Common myeloid progenitor, CD34-positive (primary cell): ENCODE results near the gene ATP8B3.

Experiments
- CTCF ChIA-PET: fragments of 350-600 bp; sonication (Branson Sonifier 250); formaldehyde crosslinking; loops from one replicate; lab custom pipeline; 2021; ENCODE audit warnings: antibody characterized with exemption; lab: Charles Lee
- POLR2A ChIA-PET: fragments of 350-600 bp; sonication (Branson Sonifier 250); formaldehyde crosslinking; loops from one replicate; lab custom pipeline; 2021; ENCODE audit warnings: antibody characterized with exemption; lab: Charles Lee
- DNase-seq, 3 donors: peaks; one replicate each; pipeline versions ENCODE4 v3.0.0 to v3.0.0-alpha.2; 2013
- H3K27ac ChIP-seq, 2 experiments: 1 replicate in 1 of 2; 2 replicates in 1 of 2; pipeline ENCODE4 v1.7.0; 2013; ENCODE audit warnings: inconsistent platforms in 2 of 2, low read length in 2 of 2, mild to moderate bottlenecking in 2 of 2, low read depth in 1 of 2, moderate library complexity in 1 of 2; ENCODE audit not compliant: severe bottlenecking in 2 of 2, insufficient read depth in 1 of 2, poor library complexity in 1 of 2
- H3K27me3 ChIP-seq, 5 experiments: replicated peaks in 2 of 5; 1 replicate in 3 of 5; 2 replicates in 2 of 5; pipeline versions ENCODE4 v1.6.1 to v1.7.0; 2013; ENCODE audit warnings: low read length in 4 of 5, mild to moderate bottlenecking in 2 of 5, moderate library complexity in 2 of 5, inconsistent platforms in 1 of 5; ENCODE audit not compliant: insufficient read depth in 5 of 5, control insufficient read depth in 4 of 5
- H3K36me3 ChIP-seq, 4 experiments: 1 replicate in 2 of 4; 2 replicates in 2 of 4; pipeline versions ENCODE4 v1.6.1 to v1.7.0; 2013; ENCODE audit warnings: low read length in 3 of 4, control low read depth in 1 of 4, mild to moderate bottlenecking in 1 of 4; ENCODE audit not compliant: control insufficient read depth in 4 of 4, insufficient read depth in 4 of 4
- H3K4me1 ChIP-seq, 4 experiments: 1 replicate in 3 of 4; 2 replicates in 1 of 4; pipeline versions ENCODE4 v1.6.1 to v1.7.1; 2013; ENCODE audit warnings: low read length in 3 of 4, mild to moderate bottlenecking in 3 of 4, control low read depth in 1 of 4, inconsistent platforms in 1 of 4, moderate library complexity in 1 of 4; ENCODE audit not compliant: control insufficient read depth in 4 of 4, insufficient read depth in 4 of 4; ENCODE audit errors: control extremely low read depth in 1 of 4
- H3K4me3 ChIP-seq, 7 experiments: 1 replicate in 4 of 7; 2 replicates in 3 of 7; pipeline versions ENCODE4 v1.5.1 to v1.7.0; 2013; ENCODE audit warnings: mild to moderate bottlenecking in 7 of 7, low read length in 6 of 7, moderate library complexity in 6 of 7, inconsistent platforms in 2 of 7, low read depth in 2 of 7, control low read depth in 1 of 7; ENCODE audit not compliant: insufficient read depth in 4 of 7, control insufficient read depth in 1 of 7; ENCODE audit errors: extremely low read depth in 1 of 7
- H3K9me3 ChIP-seq, 5 experiments: 1 replicate in 4 of 5; 2 replicates in 1 of 5; pipeline versions ENCODE4 v1.6.1 to v1.7.1; 2013; ENCODE audit warnings: low read length in 4 of 5, mild to moderate bottlenecking in 2 of 5, inconsistent platforms in 1 of 5, low read depth in 1 of 5, moderate library complexity in 1 of 5; ENCODE audit not compliant: control insufficient read depth in 4 of 5, insufficient read depth in 2 of 5; ENCODE audit errors: control extremely low read depth in 1 of 5
- WGBS: methylation state at CpG from one replicate; pipeline ENCODE4 v1.1.5; 2013; ENCODE audit not compliant: insufficient coverage; 5-methylcytosine and 5-hydroxymethylcytosine counted together

Gene ATP8B3

GRCh38 chr19:1823539-1824251 lies 11.6 kb upstream of the ATP8B3 start:
- CTCF ChIA-PET: interaction anchor here (0.9 to 8.0 kb wide), 4 partner anchors 9 to 31 kb away, joined by 3 to 80 read pairs (median 8); no protein-coding TSS in a partner anchor

GRCh38 chr19:1823020-1823419 lies 10.9 kb upstream of the ATP8B3 start:
- POLR2A ChIA-PET: no interaction called here
- CTCF ChIA-PET: interaction anchor here (1.1 to 8.0 kb wide), 2 partner anchors 17 to 30 kb away, joined by 3 to 80 read pairs; no protein-coding TSS in a partner anchor
- Histone ChIP-seq H3K27ac (no peak overlapping the region), H3K9me3 (no peaks in the 10 kb centered on the region), H3K4me1 (no peaks in the 10 kb centered on the region), H3K36me3 (peaks cover 0 to 81% (median 57%) of the 10 kb centered on the region in 4 experiments), H3K4me3 (no peak overlapping the region), H3K27me3 (no peaks in the 10 kb centered on the region)
- 93% methylated on average over 5 of the region's 8 CpGs for WGBS
- DNase-seq: no peak

More at GRCh38 chr19:1823539-1824251, 11.6 kb upstream of the ATP8B3 start:
- DNase-seq: no peak
- no peak overlapping the region for H3K4me3 ChIP-seq
- no peaks in the 10 kb centered on the region for H3K4me1 ChIP-seq
- 98% methylated on average over 29 of the region's 36 CpGs for WGBS
- H3K36me3 ChIP-seq: peaks cover 0 to 81% (median 55%) of the 10 kb centered on the region in 4 experiments
- H3K27ac ChIP-seq: no peak overlapping the region
- H3K27me3 ChIP-seq: no peaks in the 10 kb centered on the region
- no peaks in the 10 kb centered on the region for H3K9me3 ChIP-seq
- POLR2A ChIA-PET: no interaction called here

GRCh38 chr19:1822210-1822609 lies 10.1 kb upstream of the ATP8B3 start:
- Histone ChIP-seq H3K27ac (no peak overlapping the region), H3K36me3 (peaks cover 0 to 81% (median 60%) of the 10 kb centered on the region in 4 experiments), H3K27me3 (no peaks in the 10 kb centered on the region), H3K4me1 (no peaks in the 10 kb centered on the region), H3K4me3 (no peak overlapping the region), H3K9me3 (no peaks in the 10 kb centered on the region)
- 92% methylated on average over 11 of the region's 19 CpGs for WGBS
- ChIA-PET CTCF (no interaction called here), POLR2A (no interaction called here)
- DNase-seq: no peak

- peaks cover 0 to 95% (median 67%) of the 10 kb centered on the region in 4 experiments for H3K36me3 ChIP-seq
- no peaks in the 10 kb centered on the region for H3K27me3 ChIP-seq
- H3K9me3 ChIP-seq: no peaks in the 10 kb centered on the region
- no peak for DNase-seq
- no peaks in the 10 kb centered on the region for H3K4me1 ChIP-seq
- no peak overlapping the region for H3K27ac ChIP-seq
- CTCF ChIA-PET: interaction anchor here (1.1 to 1.8 kb wide), 2 partner anchors 11 to 273 kb away, joined by 3 to 5 read pairs; no protein-coding TSS in a partner anchor
- H3K4me3 ChIP-seq: no peak overlapping the region
- 95% methylated on average over 42 of the region's 43 CpGs for WGBS
- POLR2A ChIA-PET: interaction anchor here (0.6 kb wide), 1 partner anchor 48 kb away, joined by 3 read pairs; no protein-coding TSS in a partner anchor
Measured at GRCh38 chr19:1819341-1820255, 7.5 kb upstream of the ATP8B3 start.

- Histone ChIP-seq H3K9me3 (no peaks in the 10 kb centered on the region), H3K36me3 (peaks cover 0 to 88% (median 64%) of the 10 kb centered on the region in 4 experiments), H3K27ac (no peak overlapping the region), H3K27me3 (no peaks in the 10 kb centered on the region), H3K4me3 (no peak overlapping the region), H3K4me1 (peaks cover 0 to 5% (median 3%) of the 10 kb centered on the region in 4 experiments)
- 98% methylated on average over 25 of the region's 33 CpGs for WGBS
- CTCF ChIA-PET: interaction anchor here (1.1 to 1.8 kb wide), 2 partner anchors 12 to 19 kb away, joined by 4 to 5 read pairs; no protein-coding TSS in a partner anchor
- POLR2A ChIA-PET: no interaction called here
- no peak for DNase-seq
Measured at GRCh38 chr19:1818549-1819195, 6.6 kb upstream of the ATP8B3 start.

- peaks cover 0 to 78% (median 55%) of the 10 kb centered on the region in 4 experiments for H3K36me3 ChIP-seq
- H3K9me3 ChIP-seq: no peaks in the 10 kb centered on the region
- peaks cover 0 to 15% (median 13%) of the 10 kb centered on the region in 4 experiments for H3K4me1 ChIP-seq
- ChIA-PET POLR2A (no interaction called here), CTCF (interaction anchor here (1.1 to 1.8 kb wide), 2 partner anchors 13 to 20 kb away, joined by 4 to 5 read pairs; no protein-coding TSS in a partner anchor)
- no peak overlapping the region for H3K4me3 ChIP-seq
- no peak for DNase-seq
- H3K27me3 ChIP-seq: no peaks in the 10 kb centered on the region
- 98% methylated on average over 18 of the region's 25 CpGs for WGBS
- no peak overlapping the region for H3K27ac ChIP-seq
Measured at GRCh38 chr19:1817553-1818179, 5.6 kb upstream of the ATP8B3 start.
